Naive B cell (primary cell): Measurements from ENCODE around the gene KRT31. TPM values are rescaled to one million over a fixed set of nuclear protein-coding genes. Genes with fewer than 3 reads are reported as not detected.

Experiments used
- polyA plus RNA-seq, 6 donors: library from polyadenylated mRNA; unstranded; fragments of 300-500 nt; fragmentation: Illumina TruSeq; gene quantifications; one replicate each; pipeline ENCODE4 v1.2.3, GENCODE V29; 2021; ENCODE audit warnings: low read depth in 6 of 6

Gene KRT31
- polyA plus RNA-seq, 6 donors from 2014 or later = not detected

Other genes with a start within 250 kb of the KRT31 start
- gene KRTAP4-5, start 247.8 kb downstream of the KRT31 start, polyA plus RNA-seq = not detected
- not detected for gene KRTAP4-4, start 236.9 kb downstream of the KRT31 start, polyA plus RNA-seq
- not detected for gene KRTAP4-3, start 229.4 kb downstream of the KRT31 start, polyA plus RNA-seq
- not detected for gene KRTAP4-2, start 219.4 kb downstream of the KRT31 start, polyA plus RNA-seq
- gene KRTAP4-1, start 212.7 kb downstream of the KRT31 start, polyA plus RNA-seq = not detected
- gene KRTAP9-1, start 207.7 kb downstream of the KRT31 start, polyA plus RNA-seq = not detected
- gene KRTAP9-2, start 171.0 kb downstream of the KRT31 start, polyA plus RNA-seq = not detected
- not detected for gene KRTAP9-3, start 165.2 kb downstream of the KRT31 start, polyA plus RNA-seq
- gene KRTAP9-8, start 159.6 kb downstream of the KRT31 start, polyA plus RNA-seq = not detected
- not detected for gene KRTAP9-4, start 147.9 kb downstream of the KRT31 start, polyA plus RNA-seq
- not detected for gene KRTAP9-9, start 142.2 kb downstream of the KRT31 start, polyA plus RNA-seq
- not detected for gene KRTAP9-6, start 132.2 kb downstream of the KRT31 start, polyA plus RNA-seq
- not detected for gene KRTAP9-7, start 121.9 kb downstream of the KRT31 start, polyA plus RNA-seq
- gene KRTAP29-1, start 94.8 kb downstream of the KRT31 start, polyA plus RNA-seq = not detected
- 1 to 10 TPM in 1 of 6 donors, under 1 TPM in 3, not detected in 2; 0.38 to 2.0 (median 0.55) TPM for gene KRTAP16-1, start 88.3 kb downstream of the KRT31 start, polyA plus RNA-seq
- gene KRTAP17-1, start 81.9 kb downstream of the KRT31 start, polyA plus RNA-seq = not detected
- not detected for gene KRT33A, start 46.8 kb downstream of the KRT31 start, polyA plus RNA-seq
- not detected for gene KRT33B, start 27.8 kb downstream of the KRT31 start, polyA plus RNA-seq
- not detected for gene KRT34, start 15.3 kb downstream of the KRT31 start, polyA plus RNA-seq
- gene KRT37, start 27.0 kb upstream of the KRT31 start, polyA plus RNA-seq = not detected
- not detected for gene KRT38, start 43.4 kb upstream of the KRT31 start, polyA plus RNA-seq
- gene KRT32, start 69.8 kb upstream of the KRT31 start, polyA plus RNA-seq = not detected
- gene KRT35, start 83.5 kb upstream of the KRT31 start, polyA plus RNA-seq = not detected
- gene KRT36, start 92.3 kb upstream of the KRT31 start, polyA plus RNA-seq = not detected
- not detected for gene KRT13, start 108.0 kb upstream of the KRT31 start, polyA plus RNA-seq
- not detected for gene KRT15, start 121.3 kb upstream of the KRT31 start, polyA plus RNA-seq
- gene KRT19, start 130.7 kb upstream of the KRT31 start, polyA plus RNA-seq = not detected
- gene KRT9, start 174.5 kb upstream of the KRT31 start, polyA plus RNA-seq = not detected
- gene KRT14, start 189.3 kb upstream of the KRT31 start, polyA plus RNA-seq = not detected
- gene KRT16, start 215.2 kb upstream of the KRT31 start, polyA plus RNA-seq = not detected
- gene KRT17, start 227.0 kb upstream of the KRT31 start, polyA plus RNA-seq = not detected